ENCODE results near the gene ARL8B.

Gene ARL8B

GRCh38 chr3:5212628-5213573, 90.8 kb downstream of the ARL8B start:
- no peak for DNase-seq (ENCODE audit: low read depth)

- DNase-seq (ENCODE audit: low read depth) = no peak
These were observed 91.5 kb downstream of the ARL8B start for GRCh38 chr3:5213574-5213966.

DNA sequence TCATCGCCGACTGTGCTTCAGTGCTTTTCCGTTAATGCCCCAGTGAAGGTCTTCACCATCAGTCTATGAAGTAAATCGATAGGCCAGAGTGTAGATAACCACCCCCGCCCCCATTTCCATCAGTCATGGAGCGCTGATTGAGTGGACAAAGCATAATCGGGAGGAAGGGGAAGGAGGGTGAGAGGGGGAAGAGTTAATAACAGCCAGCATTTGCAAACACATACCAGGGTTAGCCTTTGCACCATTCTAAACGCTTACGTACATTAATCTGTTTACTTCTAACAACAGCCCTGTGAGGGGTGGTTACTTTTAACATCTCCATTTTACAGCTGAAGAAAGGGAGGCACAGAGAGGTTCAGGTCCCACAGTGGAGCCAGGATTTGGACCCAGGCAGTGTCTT, 92.3 kb downstream of the ARL8B start:
- DNase-seq (ENCODE audit: low read depth) = no peak

DNA sequence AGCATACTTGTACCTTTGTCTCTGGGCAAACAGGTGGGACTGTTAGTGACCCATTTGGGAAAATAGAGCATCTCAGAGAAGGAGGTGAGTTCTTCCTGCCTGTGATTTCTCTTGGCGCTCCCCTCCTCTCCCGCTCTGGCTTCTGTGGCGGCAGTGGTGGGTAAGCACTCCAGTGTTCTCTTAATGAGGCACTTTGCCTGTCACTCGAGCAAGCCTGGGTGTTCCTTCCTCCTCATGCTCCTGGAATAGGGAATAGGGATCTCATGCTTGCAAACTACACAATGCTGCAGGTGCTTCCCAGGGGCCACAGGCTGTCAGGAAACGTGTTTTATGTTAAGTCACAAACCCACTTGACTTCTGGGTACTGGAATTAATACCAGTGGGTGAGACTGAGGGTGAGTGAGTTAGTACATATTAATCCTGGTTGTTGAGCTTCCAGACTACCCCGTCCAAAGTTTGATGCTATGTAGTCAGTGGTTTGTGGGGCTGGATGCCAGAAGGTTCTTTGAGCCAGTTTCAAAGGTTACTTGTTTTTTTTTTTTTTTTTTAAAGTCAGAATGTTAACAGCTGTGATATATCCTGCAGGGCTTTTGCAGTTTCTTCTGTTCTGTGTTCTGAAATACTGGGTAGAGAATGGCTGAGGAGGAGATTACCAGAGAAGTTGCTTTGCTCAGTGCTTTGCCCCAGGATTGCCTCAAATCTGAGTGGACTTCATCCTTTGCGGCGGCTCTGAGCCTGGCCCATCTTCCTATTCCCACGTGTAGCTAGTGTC, 95.9 kb downstream of the ARL8B start:
- no peak for DNase-seq (ENCODE audit: low read depth)

DNA sequence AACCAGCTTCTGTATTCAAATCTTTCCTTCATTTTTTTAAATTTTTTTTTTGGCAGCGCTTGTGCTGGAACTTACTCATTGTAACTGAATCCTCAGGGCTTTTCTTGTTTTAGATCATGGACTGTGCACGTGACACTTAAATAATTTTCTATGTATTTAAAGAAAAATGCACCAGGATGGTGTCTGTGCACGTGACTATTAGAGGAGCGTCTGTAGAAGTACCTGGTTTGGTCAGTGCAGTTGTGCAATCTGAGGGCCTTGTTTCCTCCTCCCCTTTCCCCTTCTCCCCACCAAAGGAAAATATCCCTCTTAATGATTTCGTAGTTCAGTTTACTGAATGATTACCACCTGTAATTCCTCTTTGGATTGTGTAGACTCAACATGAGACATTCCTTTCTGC, 96.7 kb downstream of the ARL8B start:
- no peak for DNase-seq (ENCODE audit: low read depth)

GRCh38 chr3:5219216-5219615, 97.1 kb downstream of the ARL8B start:
- DNase-seq (ENCODE audit: low read depth) = no peak

- DNase-seq (ENCODE audit: low read depth) = no peak
These were observed 98.1 kb downstream of the ARL8B start for GRCh38 chr3:5220193-5220592.

DNA sequence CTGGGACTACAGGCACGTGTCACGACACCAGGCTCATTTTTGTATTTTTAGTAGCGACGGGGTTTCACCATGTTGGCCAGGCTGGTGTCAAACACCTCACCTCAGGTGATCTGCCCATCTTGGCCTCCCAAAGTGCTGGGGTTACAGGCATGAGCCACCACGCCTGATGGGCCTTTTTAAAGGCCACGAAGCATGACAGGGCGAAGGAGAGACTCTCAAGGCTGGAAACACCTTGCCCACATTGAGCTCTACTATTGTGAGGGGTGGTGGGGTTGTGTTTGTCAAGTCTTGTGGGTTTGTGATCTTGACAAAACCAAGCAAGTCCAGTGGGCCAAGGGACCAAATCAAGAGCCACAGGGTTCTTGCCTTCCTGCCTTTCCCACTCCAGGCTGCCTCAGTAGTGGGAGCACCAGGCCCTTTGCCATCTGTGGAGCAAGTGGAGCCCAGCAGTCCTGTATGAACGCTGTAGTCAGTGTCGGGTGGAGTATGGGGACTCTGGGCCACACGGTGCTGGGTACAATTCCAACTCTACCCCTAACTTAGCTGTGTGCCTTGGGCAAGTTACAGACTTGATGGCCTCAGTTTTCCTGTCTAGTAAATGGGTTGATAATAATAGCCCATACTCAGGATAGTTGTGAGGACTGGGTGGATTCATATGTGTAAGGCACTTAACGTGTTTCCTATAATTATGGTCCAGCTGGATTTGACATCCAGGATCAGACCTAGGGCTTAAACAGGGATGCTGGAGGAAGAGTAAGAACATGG, 98.8 kb downstream of the ARL8B start:
- no peak for DNase-seq (ENCODE audit: low read depth)

DNA sequence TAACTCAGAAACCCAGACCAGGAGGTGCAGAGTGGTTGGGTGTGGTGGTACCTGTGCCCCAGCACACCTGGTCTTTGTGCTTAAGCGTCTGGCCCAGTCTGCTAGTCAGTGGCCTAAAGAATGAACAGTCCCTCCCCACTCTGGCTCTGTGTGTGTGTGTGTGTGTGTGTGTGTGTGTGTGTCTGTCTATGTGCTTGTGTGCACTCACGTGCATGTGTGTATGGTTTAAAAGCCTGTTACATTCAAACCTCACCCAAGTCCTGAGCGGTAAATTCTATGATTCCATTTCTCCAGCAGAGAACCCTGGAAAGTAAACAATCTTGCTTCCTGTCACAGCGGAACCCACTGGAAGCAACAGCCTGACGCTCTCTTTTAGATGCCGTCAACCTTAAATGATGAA, 99.6 kb downstream of the ARL8B start:
- no peak for DNase-seq (ENCODE audit: low read depth)

GRCh38 chr3:5222283-5223005, 100.4 kb downstream of the ARL8B start:
- DNase-seq (ENCODE audit: low read depth) = no peak

DNA sequence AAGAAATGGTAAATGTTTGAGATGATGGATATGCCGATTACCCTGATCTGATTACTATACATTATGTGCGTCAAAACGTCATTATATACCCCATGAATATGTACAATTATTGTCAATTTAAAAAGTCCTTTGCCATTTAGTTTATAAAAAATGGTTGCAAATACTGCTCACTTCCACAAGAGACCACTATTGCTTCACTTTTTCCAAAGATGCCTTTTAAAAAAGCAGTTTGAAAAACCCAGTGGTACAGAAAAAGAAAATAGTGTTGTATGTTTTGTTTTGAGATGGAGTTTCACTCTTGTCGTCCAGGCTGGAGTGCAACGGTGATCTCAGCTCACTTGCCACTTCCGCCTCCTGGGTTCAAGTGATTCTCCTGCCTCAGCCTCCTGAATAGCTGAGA, 104.7 kb downstream of the ARL8B start:
- no peak for DNase-seq (ENCODE audit: low read depth)

DNA sequence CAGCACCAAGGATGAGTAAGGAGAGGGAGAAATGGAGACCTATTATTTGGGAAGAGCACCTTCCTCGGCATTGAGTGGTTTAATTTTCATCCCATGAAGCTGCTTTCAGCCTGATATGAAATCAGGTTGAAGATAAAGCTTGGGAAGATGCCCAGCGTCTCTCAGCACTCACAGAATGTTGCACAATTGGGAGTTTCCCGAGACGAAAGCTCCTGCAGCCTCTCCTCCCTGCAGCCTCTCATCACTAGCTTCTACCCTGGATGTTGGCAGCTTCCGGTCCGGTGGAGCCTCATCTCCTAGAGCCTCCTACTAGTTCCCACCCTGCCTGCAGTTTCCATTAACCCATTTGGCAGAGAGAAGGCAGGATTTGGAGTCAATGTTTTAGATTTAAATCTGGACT, 105.7 kb downstream of the ARL8B start:
- DNase-seq (ENCODE audit: low read depth) = no peak

GRCh38 chr3:5229414-5229813, 107.3 kb downstream of the ARL8B start:
- no peak for DNase-seq (ENCODE audit: low read depth)

Data from HS-27A (cell line).